ENCODE data around the gene NFIA.

The NFIA gene

GRCh38 chr1:61316493-61316892 is 234.1 kb downstream of the NFIA start:
- DNase-seq: no peak

GRCh38 chr1:61318319-61319125 is 236.2 kb downstream of the NFIA start:
- no peak for DNase-seq

GRCh38 chr1:61320575-61320974 is 238.2 kb downstream of the NFIA start:
- DNase-seq: no peak

- DNase-seq: no peak
Observed at GRCh38 chr1:61322008-61322744, 239.8 kb downstream of the NFIA start.

DNA sequence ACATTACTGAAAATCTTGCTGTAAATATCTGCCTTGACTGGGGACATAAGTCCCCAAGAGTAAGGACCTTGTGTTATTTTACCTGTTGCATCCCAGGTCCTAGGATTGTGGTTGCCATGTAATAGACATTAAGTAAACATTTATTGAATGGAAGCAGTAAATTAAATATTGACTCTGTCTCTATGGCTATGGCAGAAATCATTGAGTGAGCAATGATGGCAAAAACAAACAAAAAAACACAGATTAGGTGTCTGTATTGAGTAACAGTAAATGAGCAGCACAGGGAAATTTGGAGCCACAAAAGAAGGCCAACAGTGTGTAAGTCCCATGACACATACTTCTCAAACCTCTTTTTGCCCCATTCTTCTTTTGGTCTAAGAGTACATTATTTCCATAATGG is 240.4 kb downstream of the NFIA start:
- DNase-seq: no peak

DNA sequence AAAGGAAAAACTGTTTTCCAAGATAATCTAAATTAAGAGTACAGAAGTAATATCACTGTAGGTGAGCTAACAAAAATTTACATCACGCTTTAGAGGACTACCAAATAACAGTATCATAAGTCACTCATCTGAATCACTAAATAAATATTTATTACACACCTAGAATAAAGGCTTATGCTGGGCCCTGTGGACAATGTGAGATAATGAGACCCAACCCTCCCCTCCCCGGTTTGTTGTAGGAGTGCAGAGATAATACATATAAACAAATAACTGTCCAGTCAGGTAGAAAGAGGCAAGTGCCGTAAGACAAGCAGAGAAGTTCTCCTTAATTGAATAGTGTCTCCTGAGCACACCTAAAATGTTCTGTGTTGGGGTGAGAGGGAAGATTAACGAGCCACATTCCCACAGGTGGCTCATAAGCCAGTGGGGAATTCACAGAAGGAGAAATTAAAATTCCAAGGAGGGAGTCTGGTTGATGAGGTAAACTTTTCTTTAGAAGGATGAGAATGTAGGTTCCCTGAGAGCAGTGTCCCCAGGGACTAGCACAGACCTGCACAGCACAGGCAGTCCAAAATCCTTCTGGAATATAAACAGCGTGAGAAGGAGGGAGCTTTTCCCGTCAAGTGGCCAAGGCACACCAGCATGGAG is 241.4 kb downstream of the NFIA start:
- DNase-seq: no peak

GRCh38 chr1:61326713-61327112 is 244.4 kb downstream of the NFIA start:
- no peak for DNase-seq

DNA sequence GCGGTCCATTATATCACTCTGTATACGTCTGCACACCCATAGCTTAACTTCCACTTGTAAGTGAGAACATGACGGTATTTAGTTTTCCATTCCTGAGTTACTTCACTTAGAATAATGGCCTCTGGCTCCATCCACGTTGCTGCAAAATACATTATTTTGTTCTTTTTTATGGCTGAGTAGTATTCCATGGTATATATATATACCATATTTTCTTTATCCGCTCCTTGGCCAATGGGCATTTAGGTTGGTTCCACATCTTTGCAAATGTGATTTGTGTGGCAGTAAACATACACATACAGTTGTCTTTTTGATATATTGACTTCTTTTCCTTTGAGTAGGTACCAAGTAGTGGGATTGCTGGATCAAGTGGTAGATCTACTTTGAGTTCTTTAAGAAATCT is 245.1 kb downstream of the NFIA start:
- DNase-seq: no peak

DNA sequence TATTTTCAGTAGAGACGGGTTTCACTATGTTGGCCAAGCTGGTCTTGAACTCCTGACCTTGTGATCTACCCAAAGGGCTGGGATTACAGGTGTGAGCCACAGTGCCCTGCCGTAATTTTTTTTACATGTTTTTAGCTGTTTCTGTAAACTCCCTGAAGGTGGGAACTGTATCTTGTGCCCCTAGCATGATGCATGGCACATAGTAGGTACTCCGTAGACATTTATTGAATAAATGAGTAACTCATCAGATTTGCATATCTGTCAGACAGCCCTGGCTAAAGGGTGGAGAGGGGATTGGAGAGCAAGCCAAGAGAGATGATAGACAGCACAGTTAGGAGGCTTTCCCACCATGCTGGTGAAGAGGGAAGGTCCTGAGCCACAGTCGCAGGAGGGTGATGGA is 247.2 kb downstream of the NFIA start:
- no peak for DNase-seq

DNA sequence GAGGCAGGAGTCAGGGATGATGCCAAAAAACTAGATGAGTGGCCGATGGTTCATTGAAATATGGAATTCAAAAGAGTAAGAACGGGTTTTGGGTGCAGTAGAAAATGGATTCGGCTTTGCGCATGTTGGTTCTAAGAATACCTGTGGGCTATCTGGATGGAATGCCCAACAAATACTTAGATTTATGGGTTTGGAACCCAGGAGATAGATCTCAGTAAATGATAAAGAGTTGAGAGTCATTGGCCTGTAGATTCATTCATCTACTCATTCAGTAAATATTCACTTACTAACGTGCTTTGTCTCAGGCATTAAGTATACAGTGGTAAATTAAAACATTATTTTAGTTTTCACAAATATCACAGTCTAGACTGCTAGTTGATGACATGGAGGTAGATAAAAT is 247.7 kb downstream of the NFIA start:
- DNase-seq: no peak

DNA sequence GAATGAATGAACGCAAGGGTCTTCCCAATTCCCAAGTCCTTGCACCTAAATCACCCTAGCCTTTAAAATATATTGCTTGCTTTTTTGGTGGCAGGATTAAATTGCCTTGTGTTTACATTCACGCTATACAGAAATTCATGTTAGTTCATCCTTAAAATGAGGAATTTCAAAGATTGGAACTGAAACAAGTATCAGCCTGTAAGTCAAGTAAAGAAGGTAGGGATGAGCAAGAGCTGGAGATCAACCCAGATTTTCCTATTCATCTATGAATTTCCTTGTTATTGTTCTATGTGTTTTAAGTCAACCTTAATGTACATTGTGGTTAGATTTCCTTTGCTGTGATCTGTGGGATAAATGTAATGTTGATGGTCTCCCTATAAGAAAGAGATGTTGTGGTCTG is 248.2 kb downstream of the NFIA start:
- DNase-seq: no peak

GRCh38 chr1:61332196-61332753 is 249.9 kb downstream of the NFIA start:
- DNase-seq: no peak

DNA sequence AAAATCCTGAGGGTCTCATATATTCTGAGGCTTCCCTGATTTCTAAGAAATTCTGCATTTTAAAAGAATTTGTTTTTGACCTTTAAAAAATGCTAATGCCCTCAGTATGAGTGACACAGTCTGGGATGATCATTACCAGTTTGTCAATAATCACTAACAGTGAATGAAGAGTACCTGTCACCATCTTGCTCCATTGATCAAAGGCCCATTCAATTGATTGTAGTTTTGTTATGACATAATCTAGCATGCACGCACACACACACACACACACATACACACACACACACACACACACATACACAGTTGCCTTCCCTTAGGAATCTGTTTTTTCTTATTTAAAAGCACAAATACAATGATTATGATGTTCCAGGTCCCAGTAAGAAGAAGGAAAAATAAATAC is 250.4 kb downstream of the NFIA start:
- DNase-seq: no peak

DNA sequence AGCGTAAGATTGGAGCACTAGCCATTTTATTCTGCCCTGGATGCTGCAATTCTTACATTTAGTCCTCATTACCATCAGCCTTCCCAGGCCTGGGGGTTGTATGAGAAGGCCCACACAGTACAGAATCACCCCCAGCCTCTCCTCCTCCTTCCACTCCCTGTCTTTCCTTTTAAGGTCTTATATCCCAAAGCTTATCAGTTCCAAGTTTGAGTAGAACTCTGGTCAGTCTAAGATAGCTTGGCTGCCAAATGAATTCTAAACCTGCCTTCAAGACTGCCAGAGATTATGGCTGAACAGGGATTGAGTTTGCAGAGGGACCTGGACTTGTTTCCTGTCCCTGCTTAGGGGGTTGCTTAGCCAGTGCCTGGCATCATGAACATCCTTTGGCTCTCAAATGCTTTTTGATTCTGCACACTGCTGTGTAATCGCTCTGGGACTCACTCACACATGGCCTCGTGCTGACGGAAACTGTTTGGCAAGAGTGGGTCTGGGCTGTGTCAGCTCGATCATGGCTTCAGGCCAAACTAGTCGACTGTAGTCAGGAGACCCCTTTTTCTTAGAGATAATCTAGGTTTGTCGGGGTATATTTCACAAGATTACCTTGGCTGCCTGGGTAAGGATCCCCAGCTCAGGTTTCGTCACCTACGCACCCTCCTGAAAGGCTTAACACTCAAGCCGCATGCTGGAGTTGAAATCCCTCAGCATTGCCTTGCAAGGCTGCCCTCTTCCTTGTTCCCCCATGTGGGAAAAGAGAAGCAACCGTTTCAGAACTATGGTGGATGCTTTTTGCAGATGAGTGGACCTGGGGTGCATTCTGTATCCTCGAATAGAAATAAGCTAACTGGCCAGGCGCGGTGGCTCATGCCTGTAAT is 252.6 kb downstream of the NFIA start:
- no peak for DNase-seq

- DNase-seq: no peak
Observed at GRCh38 chr1:61337037-61337436, 254.7 kb downstream of the NFIA start.

- DNase-seq: no peak
Observed at GRCh38 chr1:61337441-61337951, 255.1 kb downstream of the NFIA start.

- no peak for DNase-seq
Observed at GRCh38 chr1:61337981-61338848, 255.9 kb downstream of the NFIA start.

- no peak for DNase-seq
Observed at GRCh38 chr1:61338899-61339298, 256.5 kb downstream of the NFIA start.

DNA sequence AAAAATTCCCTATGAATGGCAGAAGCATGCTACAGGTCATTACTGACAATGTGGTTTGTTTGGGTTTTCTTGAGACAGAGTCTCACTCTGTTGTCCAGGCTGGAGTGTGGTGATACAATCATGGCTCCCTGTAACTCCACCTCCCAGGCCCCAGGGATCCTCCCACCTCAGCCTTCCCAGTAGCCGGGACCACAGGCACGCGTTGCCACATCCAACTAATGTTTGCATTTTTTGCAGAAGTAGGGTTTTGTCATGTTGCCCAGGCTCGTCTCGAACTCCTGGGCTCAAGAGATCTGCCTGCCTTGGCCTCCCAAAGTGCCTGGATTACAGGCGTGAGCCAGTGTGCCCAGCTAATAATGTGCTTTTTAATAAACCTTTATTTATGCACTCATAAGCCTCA is 259.1 kb downstream of the NFIA start:
- DNase-seq: no peak

DNA sequence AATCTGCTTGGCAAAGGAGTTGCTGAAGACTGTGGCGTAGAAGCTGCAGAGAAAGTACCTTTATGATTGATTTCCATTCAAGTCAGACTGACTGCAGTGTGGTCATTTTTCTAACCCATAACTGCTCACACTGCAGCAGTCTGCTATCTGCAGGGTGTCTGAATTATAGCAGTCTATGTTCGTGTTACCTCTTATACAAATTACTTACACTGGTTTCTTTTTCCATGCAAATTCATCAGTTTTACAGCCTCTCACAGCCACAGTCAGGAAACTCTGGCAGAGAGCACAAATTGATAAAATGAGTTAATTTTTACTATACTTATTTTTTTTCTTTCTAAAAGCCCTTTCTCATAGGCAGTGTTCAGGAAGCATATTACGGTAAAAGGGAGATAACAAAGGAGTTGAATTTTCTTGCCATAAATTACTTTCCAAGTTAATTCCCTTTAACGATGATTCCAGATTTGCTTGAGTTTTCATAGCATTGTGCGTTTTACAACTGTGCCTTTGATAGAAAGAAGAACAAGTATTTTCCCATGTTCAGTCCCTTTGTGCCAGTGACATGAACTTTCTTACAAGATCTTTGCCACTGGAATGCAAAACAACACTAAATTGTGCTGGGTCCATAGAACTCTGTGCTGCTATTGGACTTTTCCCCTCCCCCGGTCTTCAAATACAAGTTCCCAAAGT is 261.5 kb downstream of the NFIA start:
- DNase-seq: no peak

DNA sequence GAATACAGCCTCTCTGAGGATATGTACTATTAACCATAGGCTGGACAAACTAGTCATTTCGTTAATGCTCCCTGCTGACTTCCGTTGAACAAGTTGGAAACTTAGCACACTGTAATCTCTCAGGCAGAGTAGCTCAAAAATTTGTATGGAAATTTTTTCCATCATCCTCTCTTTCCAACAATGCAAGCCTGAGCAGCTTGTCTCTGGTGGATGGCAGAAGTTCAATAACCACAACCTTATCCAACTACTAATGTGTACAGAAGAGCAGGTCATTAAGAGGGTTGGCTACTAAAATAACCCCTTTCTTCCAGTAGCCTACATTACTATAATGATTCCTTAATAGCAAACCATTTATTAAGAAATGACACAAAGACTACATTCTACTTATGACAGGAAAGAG is 262.3 kb downstream of the NFIA start:
- no peak for DNase-seq
